ENCODE measurements around the gene CAND2.
A peak's percentile ranks its signal among the peaks of the same experiment; 100 is the strongest.

The CAND2 gene

GRCh38 chr3:12807066-12807465 is 10.6 kb downstream of the CAND2 start:
- DNase-seq (ENCODE audit: low read depth in 2 of 2): no peak

- DNase-seq (ENCODE audit: low read depth in 2 of 2): no peak
Measured at GRCh38 chr3:12807601-12808359, 11.3 kb downstream of the CAND2 start.

DNA sequence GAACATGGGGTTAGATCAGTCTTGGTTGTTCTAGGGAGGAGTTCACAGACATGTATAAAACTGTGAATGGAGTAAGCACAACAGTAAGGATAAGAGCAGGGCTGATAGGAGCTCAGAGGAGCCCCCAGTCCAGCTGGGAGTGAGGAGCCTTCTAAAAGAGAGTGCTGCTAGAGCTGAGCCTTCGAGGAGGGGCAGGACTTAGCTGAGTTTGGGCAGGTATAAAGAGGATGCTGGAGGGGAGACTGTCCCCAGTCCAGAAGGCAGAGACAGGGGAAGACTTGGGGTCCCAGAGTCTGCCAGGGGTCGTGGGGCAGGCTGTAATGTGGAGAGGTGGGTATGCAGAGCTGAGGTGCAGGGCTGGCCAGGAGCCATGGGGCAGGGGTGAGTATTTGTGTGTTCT is 12.1 kb downstream of the CAND2 start:
- no peak for DNase-seq (ENCODE audit: low read depth in 2 of 2)

DNA sequence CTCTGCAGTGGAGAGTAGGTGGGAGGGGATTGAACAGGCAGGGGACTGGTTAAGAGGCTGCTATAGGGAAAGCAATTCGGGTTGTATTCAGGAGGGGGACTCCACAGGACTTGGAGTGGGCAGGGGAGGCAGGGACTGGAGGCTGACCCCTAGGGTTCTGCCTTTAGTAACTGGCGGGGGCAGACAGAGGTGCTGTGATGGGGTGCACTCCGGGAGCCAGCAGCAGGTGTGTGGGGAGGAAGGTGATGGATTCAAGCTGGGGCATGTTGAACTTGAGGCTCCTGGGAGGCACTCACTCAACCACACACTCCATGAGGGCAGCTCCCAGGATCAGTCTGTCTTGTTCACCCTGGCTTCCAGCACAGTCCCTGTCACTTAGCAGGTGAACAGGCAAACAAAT is 12.5 kb downstream of the CAND2 start:
- DNase-seq (ENCODE audit: low read depth in 2 of 2): no peak

- DNase-seq (ENCODE audit: low read depth in 2 of 2): no peak
Measured at GRCh38 chr3:12809435-12809834, 13.0 kb downstream of the CAND2 start.

- peak; percentile 79 to 80 for DNase-seq (ENCODE audit: low read depth in 2 of 2)
Measured at GRCh38 chr3:12810013-12810780, 13.7 kb downstream of the CAND2 start.

- DNase-seq (ENCODE audit: low read depth in 2 of 2): no peak
Measured at GRCh38 chr3:12810961-12811360, 14.5 kb downstream of the CAND2 start.

GRCh38 chr3:12812812-12813211 is 16.3 kb downstream of the CAND2 start:
- no peak for DNase-seq (ENCODE audit: low read depth in 2 of 2)

DNA sequence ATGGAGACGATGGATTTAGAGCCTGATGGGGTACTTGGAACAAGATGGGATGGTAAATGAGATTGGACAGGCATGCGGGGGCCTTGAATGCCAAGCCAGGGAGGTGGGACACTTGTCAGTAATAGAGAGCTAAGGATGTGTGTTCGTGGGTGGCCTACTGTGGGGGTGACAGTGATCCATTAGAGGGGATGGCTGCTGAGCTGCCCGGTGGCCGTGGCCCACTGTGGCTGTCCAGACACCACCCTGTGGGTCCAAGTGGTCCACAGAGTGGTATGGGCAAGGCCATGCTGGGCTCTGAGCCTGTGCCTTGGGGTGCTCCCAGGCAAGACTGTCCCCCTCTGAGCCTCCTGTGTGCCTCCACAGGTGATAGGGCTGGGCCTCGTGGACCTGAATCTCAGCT is 17.5 kb downstream of the CAND2 start:
- no peak for DNase-seq (ENCODE audit: low read depth in 2 of 2)

- no peak for DNase-seq (ENCODE audit: low read depth in 2 of 2)
Measured at GRCh38 chr3:12815078-12815477, 18.6 kb downstream of the CAND2 start.

DNA sequence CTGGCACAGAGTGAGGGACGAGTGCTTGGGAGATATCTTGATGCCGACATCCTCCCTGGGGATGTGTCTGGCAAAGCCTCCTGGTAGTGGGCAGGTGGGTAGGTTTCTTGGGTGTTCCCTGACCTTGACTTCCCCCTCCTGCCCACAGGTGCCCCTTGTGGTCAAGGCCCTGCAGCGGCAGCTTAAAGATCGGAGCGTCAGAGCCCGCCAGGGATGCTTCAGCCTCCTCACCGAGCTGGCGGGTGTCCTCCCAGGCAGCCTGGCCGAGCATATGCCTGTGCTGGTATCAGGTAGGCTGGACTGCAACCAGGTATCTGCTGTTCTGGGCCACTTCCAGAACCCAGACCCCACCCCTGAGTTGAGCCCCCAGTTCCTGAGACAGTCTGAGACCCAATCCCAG is 19.2 kb downstream of the CAND2 start:
- DNase-seq (ENCODE audit: low read depth in 2 of 2): no peak

GRCh38 chr3:12816521-12817342 is 20.3 kb downstream of the CAND2 start:
- DNase-seq (ENCODE audit: low read depth in 2 of 2): no peak

GRCh38 chr3:12817343-12817710 is 20.8 kb downstream of the CAND2 start:
- no peak for DNase-seq (ENCODE audit: low read depth in 2 of 2)

- DNase-seq (ENCODE audit: low read depth in 2 of 2): no peak
Measured at GRCh38 chr3:12818273-12818672, 21.8 kb downstream of the CAND2 start.

DNA sequence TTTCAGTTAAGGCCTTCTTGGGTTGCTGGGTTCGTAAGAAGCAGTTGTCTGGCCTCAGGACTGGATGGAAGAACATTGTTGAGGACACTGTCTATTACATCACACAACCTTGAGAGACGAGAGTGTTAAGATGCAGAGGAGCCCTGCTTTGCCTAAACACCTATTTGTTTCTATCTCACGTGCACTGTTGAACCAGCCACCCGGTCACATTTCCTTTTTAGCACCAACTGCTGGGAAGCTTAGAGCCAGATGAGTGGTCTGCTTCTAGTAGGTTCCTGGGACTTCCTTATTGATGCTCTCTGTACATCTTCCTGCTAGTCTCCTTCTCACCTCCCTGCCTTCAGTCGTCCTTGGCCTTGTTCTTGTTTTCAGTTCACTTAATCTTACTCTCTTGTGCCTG is 22.3 kb downstream of the CAND2 start:
- DNase-seq (ENCODE audit: low read depth in 2 of 2): no peak

GRCh38 chr3:12822725-12823373 is 26.4 kb downstream of the CAND2 start:
- DNase-seq (ENCODE audit: low read depth in 2 of 2): no peak

GRCh38 chr3:12824299-12824698 is 27.8 kb downstream of the CAND2 start:
- no peak for DNase-seq (ENCODE audit: low read depth in 2 of 2)

DNA sequence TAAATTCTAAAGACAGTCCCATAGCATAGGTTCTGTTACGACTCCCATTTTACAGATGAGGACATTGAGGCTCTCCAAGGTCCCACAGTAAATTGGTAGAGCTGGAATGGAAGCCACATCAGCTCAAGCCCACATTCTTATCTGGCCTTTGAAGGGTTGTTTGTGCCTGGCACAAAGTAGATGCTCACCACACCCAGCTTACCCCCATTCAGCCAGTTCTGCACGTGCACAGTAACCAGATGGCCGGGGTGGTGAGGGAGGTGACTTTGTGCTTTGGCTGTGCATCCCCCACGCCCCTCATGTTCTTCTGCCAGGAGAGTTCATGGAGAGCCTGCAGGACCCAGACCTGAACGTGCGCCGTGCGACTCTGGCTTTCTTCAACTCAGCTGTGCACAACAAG is 28.7 kb downstream of the CAND2 start:
- no peak for DNase-seq (ENCODE audit: low read depth in 2 of 2)

- DNase-seq (ENCODE audit: low read depth in 2 of 2): no peak
Measured at GRCh38 chr3:12828751-12829150, 32.3 kb downstream of the CAND2 start.

DNA sequence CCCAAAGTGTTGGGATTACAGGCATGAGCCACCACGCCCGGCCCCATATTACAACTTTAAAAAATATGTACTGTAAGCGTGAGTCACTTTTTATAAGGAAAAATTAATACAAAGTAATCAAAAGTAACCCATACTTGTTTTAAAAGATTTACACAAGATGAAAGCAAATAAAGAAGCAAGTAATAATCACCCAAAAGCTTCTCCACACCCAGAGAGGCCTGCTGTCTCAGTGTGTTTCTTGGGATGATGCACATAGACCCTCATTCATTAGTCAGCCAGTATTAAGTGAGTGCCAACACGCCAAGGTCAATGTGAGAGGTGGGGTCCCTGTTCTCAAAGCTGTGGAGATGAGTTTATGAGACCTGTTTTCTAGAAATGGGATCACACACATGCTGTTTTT is 32.9 kb downstream of the CAND2 start:
- no peak for DNase-seq (ENCODE audit: low read depth in 2 of 2)

- DNase-seq (ENCODE audit: low read depth in 2 of 2): no peak
Measured at GRCh38 chr3:12829886-12830784, 33.7 kb downstream of the CAND2 start.
